Erythroblast (primary cell): ENCODE results near the gene CIITA.

Experiments
- DNase-seq, 2 experiments: peaks; one replicate each; lab custom pipeline; 2025; lab: John Stamatoyannopoulos, UW
- GATA1 ChIP-seq: IDR thresholded peaks from 2 replicates; pipeline ENCODE4 v1.6.1; 2011; ENCODE audit warnings: low read depth, mild to moderate bottlenecking, control low read depth, low read length, moderate library complexity
- POLR2A ChIP-seq: IDR thresholded peaks from 2 replicates; pipeline ENCODE4 v1.6.1; 2011; ENCODE audit warnings: mild to moderate bottlenecking, low read length

CIITA gene

DNA sequence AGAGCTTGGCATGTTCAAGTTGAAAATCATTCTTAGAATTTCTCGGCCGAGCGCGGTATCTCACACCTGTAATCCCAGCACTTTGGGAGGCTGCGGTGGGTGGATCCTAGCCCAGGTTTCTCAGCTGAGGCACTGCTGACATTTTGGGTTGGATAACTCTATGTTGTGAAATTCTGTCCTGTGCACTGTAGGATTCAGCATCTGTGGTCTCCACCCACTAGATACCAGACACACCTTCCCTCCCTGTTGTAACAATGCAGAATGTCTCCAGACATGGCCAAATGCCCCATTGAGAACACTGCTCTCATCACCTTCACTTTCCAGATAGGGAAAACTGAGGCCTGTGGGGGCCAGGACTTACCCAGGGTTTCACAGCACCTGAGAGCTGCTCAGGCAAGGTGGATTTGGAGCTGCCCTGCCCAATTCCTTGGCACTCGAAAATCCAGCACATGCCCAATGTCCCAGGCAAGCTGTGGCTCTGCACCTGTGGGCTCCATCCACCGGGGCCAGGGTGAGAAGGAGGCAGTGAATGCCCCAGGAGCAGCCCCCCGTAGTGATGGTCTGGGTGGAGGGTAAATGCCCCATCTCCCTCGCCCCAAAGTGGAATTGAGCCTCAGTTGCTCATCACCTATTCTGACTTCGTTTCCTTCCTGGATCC lies 38.3 kb upstream of the CIITA start:
- DNase-seq = no peak
- no peak for TF ChIP-seq GATA1
- TF ChIP-seq POLR2A = no peak

DNA sequence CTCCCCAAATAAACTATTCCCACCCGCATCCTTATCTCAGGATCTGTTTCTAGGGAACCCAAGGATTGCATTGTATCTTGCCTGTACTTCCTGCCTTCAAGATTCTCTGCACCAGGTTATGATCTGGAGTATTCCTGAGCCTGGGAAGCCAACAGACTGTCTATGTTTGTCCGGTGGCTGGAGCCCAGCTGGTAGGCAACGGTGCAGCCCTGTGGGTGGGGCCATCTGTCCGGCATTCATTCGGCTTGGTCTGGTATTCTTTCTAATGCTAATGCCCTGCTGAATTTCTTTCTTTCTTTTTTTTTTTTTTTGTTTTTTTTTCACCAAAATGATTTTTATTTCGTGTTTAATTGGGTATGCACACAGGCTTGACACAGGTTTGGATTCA lies 37.7 kb upstream of the CIITA start:
- no peak for TF ChIP-seq POLR2A
- TF ChIP-seq GATA1 = no peak
- DNase-seq = no peak

DNA sequence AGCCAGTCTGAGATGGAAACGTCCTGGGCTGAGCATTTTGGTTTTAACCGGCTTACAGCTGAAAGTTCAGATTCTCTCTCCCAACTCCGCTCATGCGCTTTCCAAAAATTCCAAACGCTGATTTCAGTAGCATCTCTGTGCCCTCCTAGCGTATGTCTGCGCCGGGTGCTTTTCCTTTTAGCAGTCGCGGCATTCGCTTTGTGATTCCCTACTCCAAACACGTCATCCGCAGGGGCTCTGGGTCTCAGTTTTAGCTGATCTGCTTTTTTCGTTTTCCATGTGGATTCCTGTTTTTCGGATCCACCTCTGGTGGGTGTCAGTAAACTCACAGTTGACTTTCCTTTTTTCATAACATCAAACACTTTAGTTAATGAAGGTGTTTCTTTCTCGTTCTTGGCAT lies 36.3 kb upstream of the CIITA start:
- TF ChIP-seq POLR2A (no peak), GATA1 (no peak)
- DNase-seq = no peak

DNA sequence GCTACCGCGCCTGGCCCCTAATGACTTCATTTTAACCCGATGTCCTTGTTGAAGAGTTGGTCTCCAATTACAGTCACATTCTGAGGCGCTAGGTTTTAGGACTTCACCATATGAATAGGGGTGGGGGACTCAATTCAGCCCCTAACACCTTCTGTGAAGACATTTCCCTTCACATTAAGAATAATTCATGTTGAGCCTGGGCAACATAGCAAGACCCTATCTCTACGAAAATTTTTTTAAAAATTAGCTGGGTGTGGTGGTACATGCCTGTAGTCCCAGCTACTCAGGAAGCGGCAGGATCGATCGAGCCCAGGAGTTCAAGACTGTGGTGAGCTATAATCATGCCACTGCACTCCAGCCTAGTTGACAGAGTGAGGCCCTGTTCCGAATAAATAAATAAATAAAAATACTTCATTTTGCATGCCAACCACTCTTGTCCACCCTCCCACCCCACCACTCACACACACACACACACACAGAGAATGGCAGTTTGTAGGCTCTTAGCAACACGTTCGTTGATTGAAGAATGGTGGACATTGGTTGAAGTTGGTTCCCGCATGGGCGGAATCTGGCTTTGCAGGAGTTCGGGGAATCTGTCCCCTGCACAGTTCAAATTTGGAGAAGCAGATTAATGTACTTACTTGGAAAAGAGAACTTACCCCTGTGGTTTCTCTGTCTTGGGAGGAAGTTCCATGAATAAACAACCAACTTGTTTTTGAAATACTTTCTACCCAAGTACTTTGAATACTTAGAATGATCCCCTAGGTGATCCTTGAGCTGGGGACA lies 30.6 kb upstream of the CIITA start:
- TF ChIP-seq POLR2A (no peak), GATA1 (no peak)
- DNase-seq = no peak

DNA sequence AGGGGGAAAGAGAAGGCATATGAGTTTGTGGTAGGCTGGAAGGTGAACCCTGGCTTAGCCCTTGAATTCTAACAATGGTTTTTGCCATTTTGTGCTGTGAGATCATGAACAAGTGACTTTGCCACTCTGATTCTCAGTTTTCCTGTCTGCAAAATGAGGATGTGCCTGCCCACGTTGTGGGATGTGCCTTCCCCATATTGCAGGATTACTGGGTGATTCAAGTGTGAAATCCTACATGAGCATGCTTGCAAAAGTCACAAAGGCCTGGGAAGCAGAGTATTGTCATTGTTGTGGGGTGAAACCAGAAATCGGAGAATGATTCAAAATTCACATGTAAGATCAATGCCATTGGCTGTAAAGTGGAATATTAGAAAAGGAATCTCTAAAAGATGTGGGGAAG lies 29.8 kb upstream of the CIITA start:
- TF ChIP-seq GATA1 (no peak), POLR2A (no peak)
- DNase-seq = no peak

DNA sequence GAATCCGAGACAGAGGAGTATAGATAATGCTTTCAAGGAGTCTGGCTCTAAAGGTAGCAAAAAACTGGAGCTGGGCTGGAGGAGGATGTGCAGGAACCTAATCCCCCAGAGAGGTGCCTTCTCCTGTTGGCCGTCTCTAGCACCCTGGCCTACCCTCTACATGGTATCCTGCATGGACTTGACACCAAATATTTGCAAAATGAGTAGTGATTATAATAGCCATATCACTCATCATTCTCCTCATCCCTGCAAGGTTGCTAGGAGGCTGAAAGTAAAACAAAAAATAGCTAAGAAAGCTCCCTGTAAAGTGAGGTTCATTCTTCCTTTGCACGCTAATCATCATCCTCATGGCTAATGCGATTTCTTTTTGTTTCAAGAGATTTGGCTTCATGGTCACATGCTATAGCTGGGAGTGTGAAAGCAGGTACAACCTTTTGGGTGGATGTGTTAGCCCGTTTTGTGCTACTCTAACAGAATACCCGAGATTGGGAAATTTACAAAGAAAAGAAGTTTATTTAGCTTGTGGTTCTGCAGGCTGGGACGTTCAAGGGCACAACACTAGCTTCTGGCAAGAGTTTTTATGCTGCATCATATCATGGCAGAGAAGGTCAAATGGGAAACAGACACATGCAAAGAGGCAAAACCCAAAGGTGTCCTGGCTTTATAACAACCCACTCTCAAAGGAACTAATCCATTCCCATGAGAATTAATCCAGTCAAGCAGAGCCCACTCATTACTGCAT lies 27.1 kb upstream of the CIITA start:
- DNase-seq = no peak
- TF ChIP-seq POLR2A = no peak
- TF ChIP-seq GATA1 = no peak

DNA sequence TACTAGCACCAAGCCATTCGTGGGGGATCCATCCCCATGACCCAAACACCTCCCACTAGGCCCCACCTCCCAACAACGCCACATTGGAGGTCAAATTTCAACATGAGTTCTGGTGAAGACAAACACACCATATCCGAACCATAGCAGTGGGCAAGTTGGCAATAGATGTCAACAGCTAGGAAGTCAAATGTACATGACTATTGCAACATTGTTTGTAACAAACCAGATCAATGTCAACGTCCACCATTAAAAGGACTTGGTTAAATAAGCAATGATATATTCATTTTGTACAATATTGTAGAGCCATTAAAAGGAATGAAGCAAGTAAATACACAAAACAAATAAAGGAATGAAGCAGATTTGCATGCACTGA lies 26.5 kb upstream of the CIITA start:
- TF ChIP-seq POLR2A (no peak), GATA1 (no peak)
- DNase-seq = no peak

DNA sequence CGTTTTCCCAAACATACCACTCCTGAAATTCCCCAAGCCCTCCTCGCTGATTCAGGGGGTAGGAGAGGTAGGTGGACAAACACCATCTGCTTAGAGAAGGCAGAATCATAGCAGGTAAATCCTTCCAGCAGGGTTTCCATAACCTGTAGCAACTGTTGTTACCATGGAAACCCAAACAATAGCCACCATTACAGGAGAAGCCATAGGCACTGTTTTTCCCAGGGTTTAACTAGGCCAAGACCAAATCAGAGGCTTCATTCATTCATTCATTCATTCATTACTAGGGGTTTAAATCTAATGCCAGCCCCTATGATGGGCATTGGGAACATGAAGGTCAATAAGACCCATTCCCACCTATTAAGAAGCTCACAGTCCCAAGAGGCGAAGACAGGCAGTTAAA lies 25.5 kb upstream of the CIITA start:
- TF ChIP-seq POLR2A (no peak), GATA1 (no peak)
- no peak for DNase-seq

DNA sequence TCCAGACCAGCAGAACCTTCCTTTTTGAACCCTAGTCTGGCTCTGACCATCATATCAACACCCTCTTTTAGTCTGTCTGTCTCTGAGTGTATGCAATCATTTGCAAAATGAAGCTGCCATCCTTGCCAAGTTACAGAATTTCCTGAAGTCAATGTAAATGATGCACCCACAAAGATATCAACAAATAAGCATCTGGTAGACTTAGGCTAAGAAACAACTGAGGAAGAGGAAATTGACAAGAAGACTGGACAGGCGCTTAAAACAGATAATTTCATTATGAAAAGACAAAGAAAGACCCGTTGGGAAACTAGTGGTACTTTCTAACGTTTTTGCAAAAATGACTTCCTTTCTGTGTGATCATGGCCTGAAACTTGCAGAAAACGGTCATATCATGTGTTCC lies 24.7 kb upstream of the CIITA start:
- DNase-seq = no peak
- no peak for TF ChIP-seq POLR2A
- TF ChIP-seq GATA1 = no peak

DNA sequence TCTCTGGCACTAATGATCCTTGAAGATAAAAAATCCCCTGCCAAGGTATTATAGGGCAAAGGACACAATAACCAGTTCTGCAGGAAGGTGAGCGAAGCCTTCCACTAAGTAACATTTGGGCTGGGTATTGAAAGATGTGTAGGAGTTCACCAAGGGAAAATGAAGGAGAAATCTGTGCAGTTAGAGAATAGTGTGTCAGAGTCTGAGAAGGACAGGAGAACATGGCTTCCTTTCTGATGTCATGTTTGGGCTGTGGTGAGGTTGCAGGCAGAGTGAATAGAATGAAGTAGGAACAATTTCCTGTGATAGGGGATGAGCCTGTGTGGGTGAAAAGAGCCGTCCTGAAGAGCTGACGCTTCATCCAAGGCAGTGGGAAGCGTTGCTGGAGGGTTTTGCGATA lies 24.1 kb upstream of the CIITA start:
- no peak for DNase-seq
- TF ChIP-seq POLR2A (no peak), GATA1 (no peak)

DNA sequence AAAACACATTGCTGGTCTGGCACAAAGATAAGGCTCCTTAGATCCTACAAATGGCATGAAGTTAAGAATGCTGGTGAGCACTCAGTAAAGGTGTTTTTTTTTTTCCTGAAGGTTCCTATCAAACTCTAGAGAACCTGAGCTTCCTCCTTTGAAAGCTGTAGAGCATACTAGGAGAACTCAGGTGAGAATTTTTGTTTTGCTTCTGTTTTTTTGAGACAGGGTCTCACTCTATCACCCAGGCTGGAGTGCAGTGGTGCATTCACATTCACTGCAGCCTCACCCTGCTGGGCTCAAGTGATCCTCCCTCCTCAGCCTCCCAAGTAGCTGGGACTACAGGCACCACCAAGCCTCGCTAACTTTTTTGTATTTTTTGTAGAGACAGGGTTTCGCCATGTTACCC lies 21.0 kb upstream of the CIITA start:
- TF ChIP-seq POLR2A (no peak), GATA1 (no peak)
- no peak for DNase-seq

DNA sequence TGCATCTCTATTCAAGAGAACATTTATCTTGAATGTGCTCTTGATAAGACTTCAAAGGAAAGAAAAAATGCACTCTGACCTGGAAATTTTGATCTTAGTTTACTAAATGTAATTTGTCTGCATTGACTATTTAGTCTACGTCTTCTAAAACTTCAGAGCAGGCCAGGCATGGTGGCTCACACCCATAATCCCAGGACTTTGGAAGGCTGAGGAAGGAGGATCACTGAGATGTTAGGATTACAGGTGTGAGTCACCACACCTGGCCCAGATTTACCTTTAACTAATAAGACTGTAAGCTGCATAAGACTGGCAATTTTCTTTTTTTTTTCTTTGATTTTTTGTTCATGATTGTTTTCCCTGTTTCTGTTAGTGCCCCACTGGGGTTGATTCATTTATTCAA lies 18.8 kb upstream of the CIITA start:
- TF ChIP-seq POLR2A (no peak), GATA1 (no peak)
- DNase-seq = no peak

DNA sequence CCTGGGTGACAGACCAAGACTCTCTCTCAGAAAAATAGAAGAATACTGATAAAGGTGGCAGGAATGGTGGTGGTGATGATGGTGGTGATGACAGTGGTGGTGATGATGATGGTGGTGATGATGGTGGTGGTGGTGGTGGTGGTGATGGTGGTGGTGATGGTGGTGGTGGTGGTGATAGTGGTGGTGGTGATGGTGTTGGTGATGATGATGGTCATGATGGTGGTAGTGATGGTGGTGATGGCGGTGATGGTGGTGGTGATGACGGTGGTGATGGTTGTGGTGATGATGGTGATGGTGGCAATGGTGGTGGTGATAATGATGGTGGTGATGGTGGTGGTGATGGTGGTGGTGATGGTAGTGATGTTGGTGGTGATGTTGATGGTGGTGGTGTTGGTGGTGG lies 18.0 kb upstream of the CIITA start:
- TF ChIP-seq GATA1 (no peak), POLR2A (no peak)
- DNase-seq = no peak

DNA sequence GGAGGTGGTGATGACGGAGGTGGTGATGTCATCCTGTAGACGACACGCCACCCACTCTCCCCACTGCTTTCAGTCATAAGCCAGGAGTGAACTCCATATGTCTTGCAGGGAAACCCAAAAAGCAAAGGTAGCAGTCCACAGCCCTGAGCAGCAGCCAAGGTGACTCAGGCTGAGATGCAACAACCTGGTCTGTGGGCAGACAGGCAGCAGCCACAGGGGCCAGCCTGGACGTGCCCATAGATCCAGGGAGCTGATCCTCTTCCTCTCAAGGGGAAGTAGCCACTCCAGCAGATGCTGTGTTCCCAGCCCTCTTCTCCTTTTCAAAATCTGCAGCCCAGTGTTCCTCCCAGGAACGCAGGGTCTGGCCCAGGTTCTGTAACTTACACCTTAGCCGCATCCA lies 17.3 kb upstream of the CIITA start:
- TF ChIP-seq POLR2A = no peak
- TF ChIP-seq GATA1 = no peak
- no peak for DNase-seq
